GM12865 (cell line): Measurements from ENCODE around the gene GULP1.

Experiments used
- DNase-seq: peaks from one replicate; pipeline ENCODE4 v3.0.0; 2010; ENCODE audit warnings: low read depth
- H3K4me3 ChIP-seq: 2 replicates; pipeline ENCODE4 v1.5.1; 2011; ENCODE audit warnings: mild to moderate bottlenecking, low read depth, low read length, control low read depth
- CTCF ChIP-seq: IDR thresholded peaks from 2 replicates; pipeline ENCODE4 v1.5.1; 2011; ENCODE audit warnings: low read length, control low read depth, low read depth, inconsistent platforms; ENCODE audit not compliant: insufficient read depth; ENCODE audit errors: missing control alignments

Gene GULP1

GRCh38 chr2:188515918-188516317 is 224.2 kb downstream of the GULP1 start:
- no peak for DNase-seq
- TF ChIP-seq CTCF, result no peak
- no peak overlapping the region for H3K4me3 ChIP-seq

- TF ChIP-seq CTCF, result no peak
- no peak for DNase-seq
- H3K4me3 ChIP-seq, result no peak overlapping the region
These were observed 226.0 kb downstream of the GULP1 start for GRCh38 chr2:188517549-188518215.

- no peak overlapping the region for H3K4me3 ChIP-seq
- DNase-seq, result no peak
- no peak for TF ChIP-seq CTCF
These were observed 226.7 kb downstream of the GULP1 start for GRCh38 chr2:188518381-188518780.

GRCh38 chr2:188519136-188519535 is 227.5 kb downstream of the GULP1 start:
- no peak for TF ChIP-seq CTCF
- DNase-seq, result no peak
- H3K4me3 ChIP-seq, result no peak overlapping the region

GRCh38 chr2:188522517-188522916 is 230.8 kb downstream of the GULP1 start:
- H3K4me3 ChIP-seq, result no peak overlapping the region
- TF ChIP-seq CTCF, result no peak
- DNase-seq, result no peak

- no peak overlapping the region for H3K4me3 ChIP-seq
- DNase-seq, result no peak
- no peak for TF ChIP-seq CTCF
These were observed 232.2 kb downstream of the GULP1 start for GRCh38 chr2:188523919-188524318.

GRCh38 chr2:188524519-188525113 is 232.9 kb downstream of the GULP1 start:
- TF ChIP-seq CTCF, result peak; percentile 50
- DNase-seq, result peak; percentile 43
- no peak overlapping the region for H3K4me3 ChIP-seq
